Bronchial smooth muscle cell (primary cell): ENCODE results near the gene CCNK. TPM values are rescaled to one million over a fixed set of nuclear protein-coding genes. Genes with fewer than 3 reads are reported as not detected.

Experiments used
- total RNA-seq: library from RNA; depleted of rRNA; stranded (reverse); fragments of >200 nt; gene quantifications from 2 replicates; pipeline ENCODE4 v1.2.1, GENCODE V29; 2014

The CCNK gene
- 17.0 and 29.2 TPM in 2 replicates for total RNA-seq

GRCh38 chr14:99480917-99481744 lies at the start of gene CCNK:
CCNK (plus strand) TSS chr14:99481409; CDS start chr14:99492678, 11,269 bp downstream.

GRCh38 chr14:99479906-99480869 lies 1.0 kb upstream of the CCNK start, which contains the start of gene SETD3:
SETD3 (minus strand) TSS chr14:99480859; CDS start chr14:99465805, 15,054 bp downstream.

Other genes starting within 250 kb of the CCNK start
- under 0.01 TPM in 2 replicates for gene BCL11B, start 209.2 kb upstream of the CCNK start, total RNA-seq
- gene SETD3, start 550 bp upstream of the CCNK start, total RNA-seq = 24.0 and 30.4 TPM in 2 replicates
- gene CCDC85C, start 122.8 kb downstream of the CCNK start, total RNA-seq = 2.0 and 3.2 TPM in 2 replicates
- 8.5 and 8.6 TPM in 2 replicates for gene HHIPL1, start 163.7 kb downstream of the CCNK start, total RNA-seq
- 0.47 and 1.4 TPM in 2 replicates for gene CYP46A1, start 202.9 kb downstream of the CCNK start, total RNA-seq